HS-27A (cell line): ENCODE results near the gene UCHL1.

Experiments
- DNase-seq: peaks from one replicate; pipeline ENCODE4 v3.0.0-alpha.2; 2012; ENCODE audit warnings: low read depth, missing footprints

Gene UCHL1

DNA sequence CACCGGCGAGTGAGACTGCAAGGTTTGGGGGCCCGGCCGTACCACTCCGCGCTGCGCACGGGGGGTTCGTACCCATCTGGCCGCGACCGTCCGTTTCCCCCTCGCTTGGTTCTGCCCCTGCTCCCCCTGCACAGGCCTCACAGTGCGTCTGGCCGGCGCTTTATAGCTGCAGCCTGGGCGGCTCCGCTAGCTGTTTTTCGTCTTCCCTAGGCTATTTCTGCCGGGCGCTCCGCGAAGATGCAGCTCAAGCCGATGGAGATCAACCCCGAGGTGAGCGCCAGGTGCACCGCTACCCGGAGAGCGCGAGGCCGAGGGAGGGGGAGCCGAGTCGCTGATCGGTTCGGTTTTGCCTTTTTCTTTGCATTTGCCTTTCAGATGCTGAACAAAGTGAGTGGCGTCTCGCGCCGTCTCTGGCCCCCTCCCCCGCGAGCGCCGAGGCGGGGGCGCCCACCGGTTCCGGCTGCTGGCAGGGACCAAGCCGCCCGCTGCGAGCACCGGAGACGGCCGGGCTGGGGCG is at the start of gene UCHL1:
Gene UCHL1, plus strand, starts transcription at position 189 of the 517 bp plus-strand sequence. Its CDS starts 49 bp downstream, at position 238.
- DNase-seq = peak; percentile 53

DNA sequence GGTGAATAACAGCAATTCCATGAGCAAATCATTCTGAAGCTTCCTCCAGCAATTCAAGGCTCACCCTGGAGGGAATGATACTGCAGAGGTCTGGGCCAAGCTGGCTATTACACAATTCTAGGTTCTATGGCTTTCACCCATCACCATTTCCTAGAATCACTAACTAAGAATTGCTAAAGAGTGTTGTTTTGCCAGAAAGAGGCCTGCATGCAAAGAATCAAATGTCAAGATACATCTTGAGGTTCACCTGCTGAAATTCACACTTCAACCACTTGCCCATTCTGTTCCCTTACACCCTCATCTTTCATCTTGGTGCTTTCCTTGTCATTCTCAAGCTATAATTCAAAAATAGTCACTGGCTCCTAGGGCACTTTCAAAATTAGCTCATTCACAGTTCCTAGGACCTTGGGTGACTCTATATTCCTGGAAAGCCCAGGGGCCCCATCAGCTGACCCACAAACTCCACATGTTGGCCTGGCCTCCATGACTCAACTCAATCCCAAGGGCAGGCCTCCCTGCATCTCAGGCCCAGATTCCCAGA is 49.4 kb upstream of the UCHL1 start:
- no peak for DNase-seq

- DNase-seq = no peak
These were observed 47.5 kb upstream of the UCHL1 start for GRCh38 chr4:41209187-41209586.

GRCh38 chr4:41209901-41210300 is 46.8 kb upstream of the UCHL1 start:
- DNase-seq = no peak

GRCh38 chr4:41211951-41212615 is 44.6 kb upstream of the UCHL1 start:
- no peak for DNase-seq

- no peak for DNase-seq
These were observed 44.0 kb upstream of the UCHL1 start for GRCh38 chr4:41212616-41213203.

- no peak for DNase-seq
These were observed 43.0 kb upstream of the UCHL1 start for GRCh38 chr4:41213625-41214135.

- DNase-seq = peak; percentile 88
These were observed 42.4 kb upstream of the UCHL1 start, which contains the start of gene APBB2 for GRCh38 chr4:41214136-41214824. Gene APBB2 (minus strand): TSS chr4:41214542. CDS start chr4:41033254, 181,288 bp downstream.

DNA sequence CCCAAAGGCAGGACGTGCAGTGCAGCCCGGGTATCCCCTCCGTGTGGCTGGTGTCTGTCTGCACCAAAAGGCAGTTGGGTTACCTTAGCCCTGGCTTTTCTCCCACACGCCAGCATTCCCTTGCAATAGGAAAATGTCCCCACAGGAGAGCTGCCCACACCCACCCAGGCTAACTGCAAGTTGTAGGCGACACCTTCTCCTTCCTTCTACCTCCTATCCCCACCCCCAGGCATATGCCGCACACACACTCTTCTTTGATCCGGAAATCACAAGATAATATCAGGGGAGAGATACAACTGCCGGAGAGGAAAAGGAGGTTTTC is 41.9 kb upstream of the UCHL1 start:
- DNase-seq = no peak

GRCh38 chr4:41215155-41215554 is 41.6 kb upstream of the UCHL1 start:
- DNase-seq = no peak

DNA sequence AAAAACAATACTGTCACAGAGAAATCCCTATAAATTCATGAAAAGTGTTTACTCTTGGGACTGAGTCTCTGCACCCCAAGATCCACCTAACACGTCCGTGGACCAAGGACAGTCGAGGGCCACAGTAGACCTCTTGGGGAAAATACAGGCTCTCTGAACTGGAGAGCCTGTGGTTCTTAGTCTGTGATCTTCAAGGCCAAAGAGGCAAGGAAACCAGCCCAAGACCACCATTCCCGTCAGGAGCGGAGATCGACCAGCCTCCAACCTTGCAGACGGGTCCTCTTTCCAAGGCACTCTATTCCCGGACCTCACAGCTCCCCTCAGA is 40.8 kb upstream of the UCHL1 start:
- no peak for DNase-seq

DNA sequence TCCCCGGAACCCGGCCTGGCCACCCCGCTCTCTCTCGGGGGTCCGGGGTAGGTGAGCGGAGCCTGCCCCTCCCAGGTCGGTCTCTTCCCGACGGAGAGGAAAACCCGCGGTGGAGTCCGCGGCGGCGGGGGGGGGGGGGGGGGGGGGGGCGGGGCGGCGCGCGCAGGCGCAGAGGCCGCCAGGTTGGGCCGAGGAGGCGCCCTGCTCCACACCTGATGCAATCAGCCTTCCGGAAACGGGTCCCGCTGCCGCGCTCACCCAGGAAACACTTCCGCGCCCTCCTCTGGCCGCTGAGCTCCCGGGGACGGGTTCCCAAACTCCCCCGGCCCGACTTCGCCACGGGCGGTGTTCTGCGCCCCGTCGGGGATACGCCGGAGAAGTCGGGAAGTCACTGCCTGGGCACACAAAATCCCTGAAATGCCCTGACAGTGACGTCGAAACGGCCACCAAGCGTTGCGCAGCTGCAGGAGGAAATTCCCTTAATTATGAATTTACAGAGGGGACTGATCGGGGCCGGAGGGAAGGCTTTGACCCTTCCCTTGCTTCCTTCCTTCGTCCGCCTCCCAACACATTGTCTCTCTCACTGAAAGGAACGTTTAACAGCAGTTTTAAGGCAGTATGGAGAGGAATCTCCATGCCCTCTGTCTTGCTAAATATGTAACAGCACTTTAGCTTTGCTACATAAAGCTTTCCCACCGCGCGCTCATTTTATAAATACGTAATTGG is 40.3 kb upstream of the UCHL1 start:
- no peak for DNase-seq

- DNase-seq = no peak
These were observed 39.8 kb upstream of the UCHL1 start for GRCh38 chr4:41217020-41217333.

GRCh38 chr4:41217374-41217773 is 39.4 kb upstream of the UCHL1 start:
- DNase-seq = no peak

GRCh38 chr4:41218703-41219102 is 38.0 kb upstream of the UCHL1 start:
- no peak for DNase-seq

DNA sequence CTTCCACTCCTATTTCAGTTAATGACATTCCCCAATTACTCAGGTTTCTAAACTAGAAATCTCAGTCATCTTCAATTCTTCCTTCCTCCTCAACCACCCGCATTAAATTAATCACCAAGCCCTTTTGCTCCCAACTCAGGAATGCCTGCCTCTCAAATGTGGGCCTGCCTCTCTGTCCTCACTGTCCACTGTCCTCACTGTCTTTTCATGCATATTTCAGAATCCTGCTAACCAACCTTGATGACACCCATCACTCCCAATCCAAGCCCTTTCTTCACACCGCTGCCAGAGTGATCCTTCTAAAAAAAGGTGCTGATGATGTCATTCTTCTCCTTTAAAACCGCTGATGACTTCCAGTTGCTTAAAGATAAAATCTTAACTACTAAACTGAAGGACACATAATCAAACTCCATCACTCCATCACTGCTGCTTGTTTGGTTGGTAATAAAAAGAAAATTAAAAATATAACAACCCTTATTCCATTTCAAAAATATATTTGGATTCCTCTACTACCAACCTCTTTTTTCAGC is 37.2 kb upstream of the UCHL1 start:
- DNase-seq = no peak

GRCh38 chr4:41221850-41222645 is 34.7 kb upstream of the UCHL1 start:
- no peak for DNase-seq

DNA sequence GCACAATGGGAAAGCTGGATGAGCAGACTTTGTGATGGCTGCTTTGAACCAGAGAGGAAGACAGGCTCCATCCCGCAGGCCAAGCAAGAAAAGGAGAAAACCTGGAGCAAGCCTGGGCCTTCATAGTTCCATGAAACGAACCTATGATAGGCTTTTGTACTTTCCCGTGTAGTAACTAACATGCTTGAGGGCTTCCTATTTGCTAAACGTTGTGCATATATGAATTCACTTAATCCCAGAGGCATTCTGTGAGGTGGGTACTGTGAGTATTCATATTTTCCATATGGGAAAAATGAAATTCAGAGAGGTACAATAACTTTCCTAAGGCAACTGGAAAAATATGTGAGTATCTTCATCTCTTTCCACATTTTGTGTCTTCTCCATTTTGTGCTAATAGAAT is 28.8 kb upstream of the UCHL1 start:
- DNase-seq = no peak

DNA sequence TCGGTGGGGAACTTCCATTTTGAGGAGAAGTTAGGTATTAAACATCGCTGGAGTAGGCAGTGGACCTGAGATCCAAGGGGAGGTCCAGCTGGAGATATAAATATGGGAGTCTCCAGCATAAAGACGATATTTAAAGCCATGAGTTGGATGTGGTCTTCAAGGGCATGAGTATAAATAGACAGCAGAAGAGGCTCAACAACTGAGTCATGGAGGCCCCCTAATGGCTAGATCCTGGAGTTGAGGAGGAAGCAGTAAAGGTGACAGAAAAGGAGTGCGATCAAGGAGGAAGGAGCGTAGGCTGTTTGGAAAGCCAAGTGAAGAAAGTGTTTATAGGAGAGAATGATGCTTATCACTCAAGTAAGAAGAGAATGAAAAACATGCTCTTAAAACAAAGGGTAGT is 24.3 kb upstream of the UCHL1 start:
- no peak for DNase-seq

- no peak for DNase-seq
These were observed 23.9 kb upstream of the UCHL1 start for GRCh38 chr4:41232856-41233255.

DNA sequence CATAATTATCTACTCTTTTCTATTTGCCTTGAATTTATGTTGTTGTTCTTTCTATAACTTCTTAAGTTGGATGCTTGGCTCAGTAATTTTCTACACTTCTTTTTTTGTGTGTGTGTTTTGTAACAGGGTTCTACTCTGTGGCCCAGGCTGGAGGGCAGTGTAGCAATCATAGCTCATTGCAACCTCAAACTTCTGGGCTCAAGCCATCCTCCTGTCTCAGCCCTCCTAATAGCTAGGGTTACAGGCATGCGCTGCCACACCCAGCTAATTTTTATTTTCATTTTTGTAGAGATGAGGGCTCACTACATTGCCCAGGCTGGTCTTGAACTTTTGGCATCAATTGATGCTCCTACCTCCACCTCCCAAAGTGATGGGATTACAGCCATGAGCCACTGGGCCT is 20.7 kb upstream of the UCHL1 start:
- DNase-seq = no peak
